GM12878 (cell line): ENCODE measurements around the gene RTF2. TPM values are rescaled to one million over a fixed set of nuclear protein-coding genes. Genes with fewer than 3 reads are reported as not detected.

ENCODE experiments used
- CBX5 ChIP-seq: sonication (generic); IDR thresholded peaks from 2 replicates; pipeline ENCODE4 v1.6.1; 2016; ENCODE audit warnings: low read depth, moderate library complexity, mild to moderate bottlenecking, inconsistent platforms
- DPF2 ChIP-seq: fragments of 450-650 bp; IDR thresholded peaks from 2 replicates; pipeline ENCODE4 v1.6.1; 2017; ENCODE audit warnings: mild to moderate bottlenecking
- JUND ChIP-seq: IDR thresholded peaks from 2 replicates; pipeline ENCODE4 v1.6.1; 2012; ENCODE audit warnings: low read depth, mild to moderate bottlenecking, low read length, improper control_type of control experiment, moderate library complexity
- NRF1 ChIP-seq: conservative IDR thresholded peaks from 2 replicates; pipeline ENCODE4 v1.6.1; 2011; ENCODE audit warnings: mild to moderate bottlenecking, low read depth, low read length, improper control_type of control experiment
- RAD21 ChIP-seq: IDR thresholded peaks from 2 replicates; pipeline ENCODE4 v1.6.1; 2011; ENCODE audit warnings: mild to moderate bottlenecking, low read depth, low read length, moderate library complexity; ENCODE audit not compliant: insufficient read depth
- polyA plus RNA-seq, 11 experiments: library from polyadenylated mRNA; depleted of rRNA in 4 of 11; unstranded in 6 of 11; stranded (reverse) in 5 of 11; fragments of >200 nt; fragmentation: Nextera tagmentation in 4 of 11; fragmentation: Illumina TruSeq in 1 of 11; extraction: Ambion mirVana in 4 of 11; extraction: Trizol in 1 of 11; gene quantifications; 1 replicate in 1 of 11; 2 replicates in 10 of 11; pipeline versions ENCODE4 v1.2.1 to v1.2.3, GENCODE V29; 2011 to 2016; ENCODE audit warnings: inconsistent platforms in 2 of 11, missing spikeins in 2 of 11, low read depth in 1 of 11
- total RNA-seq, 4 experiments: library from RNA; depleted of rRNA in 3 of 4; stranded (reverse); fragments of >200 nt in 3 of 4; fragmentation: Illumina TruSeq in 1 of 4; extraction: Trizol in 1 of 4; gene quantifications; 2 replicates each; pipeline versions ENCODE4 v1.2.1 to v1.2.3, GENCODE V29; 2013 to 2021
- TF ChIP-seq, protein P1 (sequence below): fragments of 450-650 bp; IDR thresholded peaks from 2 replicates; pipeline ENCODE4 v1.6.1; 2017; ENCODE audit warnings: borderline replicate concordance
- TF ChIP-seq, protein P2 (sequence below): fragments of 450-650 bp; IDR thresholded peaks from 2 replicates; pipeline ENCODE4 v1.6.1; 2017; ENCODE audit warnings: mild to moderate bottlenecking, moderate library complexity

The RTF2 gene
- total and polyA plus RNA-seq, 10 of the 15 experiments (the other 5 are each of a cell fraction or from before 2014, with no cell fraction given), result 66.2 to 133 (median 82.9) TPM

DNA sequence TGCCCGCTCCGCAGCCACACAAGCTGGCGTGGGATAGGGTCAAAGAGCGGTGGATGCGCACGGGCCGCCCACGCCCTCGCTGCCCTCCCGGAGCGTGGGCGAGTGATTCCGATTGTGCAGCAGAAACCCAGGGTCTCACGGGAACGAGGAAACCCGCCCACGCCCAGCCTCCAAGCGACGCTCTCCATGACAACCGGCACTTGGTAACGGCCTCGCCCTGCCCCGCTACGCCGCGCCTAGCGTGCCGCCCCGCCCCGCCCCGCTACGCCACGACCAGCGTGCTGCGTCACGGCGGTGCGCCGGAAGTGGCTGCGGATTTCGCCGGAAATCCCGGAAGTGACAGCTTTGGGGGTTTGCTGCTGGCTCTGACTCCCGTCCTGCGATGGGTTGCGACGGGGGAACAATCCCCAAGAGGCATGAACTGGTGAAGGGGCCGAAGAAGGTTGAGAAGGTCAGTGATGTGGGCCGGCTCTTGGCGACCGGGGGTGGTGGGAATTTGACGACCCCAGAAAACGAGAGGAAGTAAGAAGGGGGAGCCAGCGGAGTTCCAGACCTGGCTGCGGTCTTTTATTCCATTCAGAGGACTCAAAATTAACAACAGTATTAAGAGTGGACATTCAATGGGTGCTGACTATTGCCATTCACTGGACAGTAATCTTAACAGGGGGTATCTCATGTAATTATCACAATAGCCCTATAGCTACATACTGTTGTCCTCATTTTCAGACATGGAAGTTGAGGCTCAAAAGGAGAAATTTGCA lies at the start of gene RTF2 (continued):
- TF ChIP-seq CBX5 (no peak; the same call in 1 of the 2 replicates), RAD21 (no peak), DPF2 (peak; percentile 92), JUND (peak; percentile 25; the same call in 1 of the 2 replicates), NRF1 (no peak)
- TF ChIP-seq, protein P1, sequence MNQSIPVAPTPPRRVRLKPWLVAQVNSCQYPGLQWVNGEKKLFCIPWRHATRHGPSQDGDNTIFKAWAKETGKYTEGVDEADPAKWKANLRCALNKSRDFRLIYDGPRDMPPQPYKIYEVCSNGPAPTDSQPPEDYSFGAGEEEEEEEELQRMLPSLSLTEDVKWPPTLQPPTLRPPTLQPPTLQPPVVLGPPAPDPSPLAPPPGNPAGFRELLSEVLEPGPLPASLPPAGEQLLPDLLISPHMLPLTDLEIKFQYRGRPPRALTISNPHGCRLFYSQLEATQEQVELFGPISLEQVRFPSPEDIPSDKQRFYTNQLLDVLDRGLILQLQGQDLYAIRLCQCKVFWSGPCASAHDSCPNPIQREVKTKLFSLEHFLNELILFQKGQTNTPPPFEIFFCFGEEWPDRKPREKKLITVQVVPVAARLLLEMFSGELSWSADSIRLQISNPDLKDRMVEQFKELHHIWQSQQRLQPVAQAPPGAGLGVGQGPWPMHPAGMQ, result no peak
- TF ChIP-seq, protein P2, sequence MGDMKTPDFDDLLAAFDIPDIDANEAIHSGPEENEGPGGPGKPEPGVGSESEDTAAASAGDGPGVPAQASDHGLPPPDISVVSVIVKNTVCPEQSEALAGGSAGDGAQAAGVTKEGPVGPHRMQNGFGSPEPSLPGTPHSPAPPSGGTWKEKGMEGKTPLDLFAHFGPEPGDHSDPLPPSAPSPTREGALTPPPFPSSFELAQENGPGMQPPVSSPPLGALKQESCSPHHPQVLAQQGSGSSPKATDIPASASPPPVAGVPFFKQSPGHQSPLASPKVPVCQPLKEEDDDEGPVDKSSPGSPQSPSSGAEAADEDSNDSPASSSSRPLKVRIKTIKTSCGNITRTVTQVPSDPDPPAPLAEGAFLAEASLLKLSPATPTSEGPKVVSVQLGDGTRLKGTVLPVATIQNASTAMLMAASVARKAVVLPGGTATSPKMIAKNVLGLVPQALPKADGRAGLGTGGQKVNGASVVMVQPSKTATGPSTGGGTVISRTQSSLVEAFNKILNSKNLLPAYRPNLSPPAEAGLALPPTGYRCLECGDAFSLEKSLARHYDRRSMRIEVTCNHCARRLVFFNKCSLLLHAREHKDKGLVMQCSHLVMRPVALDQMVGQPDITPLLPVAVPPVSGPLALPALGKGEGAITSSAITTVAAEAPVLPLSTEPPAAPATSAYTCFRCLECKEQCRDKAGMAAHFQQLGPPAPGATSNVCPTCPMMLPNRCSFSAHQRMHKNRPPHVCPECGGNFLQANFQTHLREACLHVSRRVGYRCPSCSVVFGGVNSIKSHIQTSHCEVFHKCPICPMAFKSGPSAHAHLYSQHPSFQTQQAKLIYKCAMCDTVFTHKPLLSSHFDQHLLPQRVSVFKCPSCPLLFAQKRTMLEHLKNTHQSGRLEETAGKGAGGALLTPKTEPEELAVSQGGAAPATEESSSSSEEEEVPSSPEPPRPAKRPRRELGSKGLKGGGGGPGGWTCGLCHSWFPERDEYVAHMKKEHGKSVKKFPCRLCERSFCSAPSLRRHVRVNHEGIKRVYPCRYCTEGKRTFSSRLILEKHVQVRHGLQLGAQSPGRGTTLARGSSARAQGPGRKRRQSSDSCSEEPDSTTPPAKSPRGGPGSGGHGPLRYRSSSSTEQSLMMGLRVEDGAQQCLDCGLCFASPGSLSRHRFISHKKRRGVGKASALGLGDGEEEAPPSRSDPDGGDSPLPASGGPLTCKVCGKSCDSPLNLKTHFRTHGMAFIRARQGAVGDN, result 0 out of 2 replicates have a peak, but pooled peaks have one; percentile 49
